Loucy (cell line): ENCODE results near the gene ARHGAP15.

Source experiments
- H2AFZ ChIP-seq: fragments of 200-600 bp; sonication (generic); 2 replicates; pipeline ENCODE4 v1.6.0; 2016; ENCODE audit warnings: antibody characterized with exemption, mild to moderate bottlenecking, low read length, moderate library complexity
- H3F3A ChIP-seq: fragments of 200-600 bp; 2 replicates; pipeline ENCODE4 v1.6.0; 2016; ENCODE audit warnings: antibody characterized with exemption, low read depth, mild to moderate bottlenecking
- H3K27me3 ChIP-seq: fragments of 200-600 bp; sonication (generic); 2 replicates; pipeline ENCODE4 v1.6.1; 2014; ENCODE audit warnings: low read length, mild to moderate bottlenecking; ENCODE audit not compliant: insufficient read depth, poor library complexity, severe bottlenecking
- H3K36me3 ChIP-seq: fragments of 200-600 bp; sonication (generic); 2 replicates; pipeline ENCODE4 v1.6.1; 2016; ENCODE audit warnings: low read length; ENCODE audit not compliant: insufficient read depth
- H3K4me1 ChIP-seq: fragments of 200-600 bp; sonication (generic); 2 replicates; pipeline ENCODE4 v1.5.1; 2014; ENCODE audit warnings: low read length, mild to moderate bottlenecking; ENCODE audit not compliant: insufficient read depth, poor library complexity, severe bottlenecking
- H3K4me2 ChIP-seq: fragments of 200-600 bp; sonication (generic); 2 replicates; pipeline ENCODE4 v1.6.0; 2014; ENCODE audit warnings: antibody characterized with exemption, low read length, low read depth, mild to moderate bottlenecking; ENCODE audit not compliant: poor library complexity, severe bottlenecking
- H3K4me3 ChIP-seq: fragments of 200-600 bp; sonication (generic); 2 replicates; pipeline ENCODE4 v1.5.1; 2014; ENCODE audit warnings: low read length, mild to moderate bottlenecking, mixed read lengths; ENCODE audit not compliant: poor library complexity, severe bottlenecking
- H3K79me2 ChIP-seq: fragments of 200-600 bp; sonication (generic); 2 replicates; pipeline ENCODE4 v1.6.1; 2014; ENCODE audit warnings: low read length; ENCODE audit not compliant: insufficient read depth
- H3K9ac ChIP-seq: fragments of 200-600 bp; sonication (generic); 2 replicates; pipeline ENCODE4 v1.6.0; 2014; ENCODE audit warnings: mild to moderate bottlenecking, low read depth, low read length, moderate library complexity; ENCODE audit not compliant: poor library complexity, severe bottlenecking
- H3K9me2 ChIP-seq: fragments of 200-600 bp; sonication (generic); replicated peaks from 2 replicates; pipeline ENCODE4 v1.6.1; 2016; ENCODE audit warnings: low read depth, low read length, mixed read lengths
- H3K9me3 ChIP-seq: fragments of 200-600 bp; sonication (generic); 2 replicates; pipeline ENCODE4 v1.6.1; 2014; ENCODE audit warnings: mild to moderate bottlenecking, antibody characterized with exemption, low read length, low read depth; ENCODE audit not compliant: insufficient read depth
- H4K20me1 ChIP-seq: fragments of 200-600 bp; sonication (generic); 2 replicates; pipeline ENCODE4 v1.6.0; 2014; ENCODE audit warnings: antibody characterized with exemption, low read length, mild to moderate bottlenecking; ENCODE audit not compliant: insufficient read depth, poor library complexity, severe bottlenecking
- CTCF ChIP-seq: fragments of 200-600 bp; sonication (generic); conservative IDR thresholded peaks from 2 replicates; pipeline ENCODE4 v1.5.1; 2014; ENCODE audit warnings: mild to moderate bottlenecking, antibody characterized with exemption, low read length
- EZH2phosphoT487 ChIP-seq: fragments of 200-600 bp; IDR thresholded peaks from 2 replicates; pipeline ENCODE4 v1.6.1; 2018; ENCODE audit warnings: antibody characterized with exemption, mild to moderate bottlenecking, moderate library complexity, borderline replicate concordance

Gene ARHGAP15

GRCh38 chr2:143402451-143402850 is 273.2 kb downstream of the ARHGAP15 start:
- H3K9me2 ChIP-seq = no peaks in the 10 kb centered on the region
- no peak overlapping the region for H3K9ac ChIP-seq
- H2AFZ ChIP-seq = no peak overlapping the region
- H3K79me2 ChIP-seq = no peaks in the 10 kb centered on the region; the same call in 1 of the 2 replicates
- no peak overlapping the region for H3K4me2 ChIP-seq
- no peaks in the 10 kb centered on the region for H3K4me1 ChIP-seq
- H3K36me3 ChIP-seq = peaks cover 4% of the 10 kb centered on the region; the same call in 1 of the 2 replicates
- no peaks in the 10 kb centered on the region for H3K27me3 ChIP-seq
- no peaks in the 10 kb centered on the region for H3F3A ChIP-seq
- H3K4me3 ChIP-seq = no peak overlapping the region
- no peaks in the 10 kb centered on the region for H3K9me3 ChIP-seq
- peaks cover 6% of the 10 kb centered on the region for H4K20me1 ChIP-seq
- TF ChIP-seq EZH2phosphoT487 (no peak), CTCF (no peak)

- TF ChIP-seq CTCF (no peak), EZH2phosphoT487 (no peak)
- Histone ChIP-seq H3K4me1 (no peaks in the 10 kb centered on the region), H3K36me3 (peaks cover 4% of the 10 kb centered on the region; the same call in 1 of the 2 replicates), H3K9me2 (no peaks in the 10 kb centered on the region), H3K9me3 (no peaks in the 10 kb centered on the region), H3K9ac (no peak overlapping the region), H4K20me1 (peaks cover 9% of the 10 kb centered on the region), H3K27me3 (no peaks in the 10 kb centered on the region), H3F3A (no peaks in the 10 kb centered on the region), H3K4me2 (no peak overlapping the region), H3K4me3 (no peak overlapping the region), H2AFZ (no peak overlapping the region), H3K79me2 (peaks cover 11% of the 10 kb centered on the region; the same call in 1 of the 2 replicates)
Observed at GRCh38 chr2:143410082-143410897, 281.1 kb downstream of the ARHGAP15 start.

GRCh38 chr2:143415571-143415970 is 286.4 kb downstream of the ARHGAP15 start:
- H3F3A ChIP-seq = no peaks in the 10 kb centered on the region
- no peaks in the 10 kb centered on the region for H3K9me3 ChIP-seq
- peaks cover 4% of the 10 kb centered on the region for H3K36me3 ChIP-seq
- peaks cover 5% of the 10 kb centered on the region; the same call in 1 of the 2 replicates for H3K79me2 ChIP-seq
- no peak overlapping the region for H3K4me3 ChIP-seq
- no peaks in the 10 kb centered on the region for H3K27me3 ChIP-seq
- no peak overlapping the region for H3K9ac ChIP-seq
- peaks cover 6% of the 10 kb centered on the region for H4K20me1 ChIP-seq
- no peak for TF ChIP-seq EZH2phosphoT487
- no peak for TF ChIP-seq CTCF
- no peaks in the 10 kb centered on the region for H3K4me1 ChIP-seq
- H3K4me2 ChIP-seq = no peak overlapping the region
- no peak overlapping the region for H2AFZ ChIP-seq
- H3K9me2 ChIP-seq = no peaks in the 10 kb centered on the region
